Renal cortex interstitium (tissue), 11 donors: ENCODE results near the gene TMEM221. TPM values are rescaled to one million over a fixed set of nuclear protein-coding genes. Genes with fewer than 3 reads are reported as not detected.
"Not testable (repeated sequence)": the region's sequence is repeated elsewhere in the genome, so short reads cannot be mapped to it uniquely, and the experiment has no call there.

Source experiments
- DNase-seq, 11 donors: peaks; one replicate each; pipeline ENCODE4 v3.0.0-alpha.2; 2013; ENCODE audit warnings: low read depth in 9 of 11, low spot score in 4 of 11; ENCODE audit errors: extremely low read depth in 1 of 11
- polyA plus RNA-seq, 3 donors: library from polyadenylated mRNA; unstranded; fragments of 120-200 nt; gene quantifications; one replicate each; pipeline ENCODE4 v1.2.1, GENCODE V29; 2013; ENCODE audit not compliant: insufficient read length in 3 of 3

The TMEM221 gene
- polyA plus RNA-seq, 3 donors = 2.8 to 4.1 (median 3.3) TPM

GRCh38 chr19:17479325-17479791 lies 30.9 kb upstream of the TMEM221 start:
- no peak for DNase-seq

GRCh38 chr19:17475541-17476115 lies 27.2 kb upstream of the TMEM221 start:
- DNase-seq = peak in 1 of 11 donors; percentile 31

GRCh38 chr19:17475011-17475540 lies 26.6 kb upstream of the TMEM221 start:
- DNase-seq = not testable (repeated sequence)

GRCh38 chr19:17473041-17473440 lies 24.6 kb upstream of the TMEM221 start:
- no peak for DNase-seq

- no peak for DNase-seq
Observed at GRCh38 chr19:17471410-17472125, 23.1 kb upstream of the TMEM221 start.

GRCh38 chr19:17470068-17470841 lies 21.8 kb upstream of the TMEM221 start, which contains the start of gene SLC27A1:
SLC27A1 (plus strand) TSS chr19:17470524; CDS start chr19:17470541, 17 bp downstream.
- DNase-seq = peak; percentile 96 to 99 (median 98)

- peak in 9 of 11 donors; percentile 77 to 89 (median 83) for DNase-seq
Observed at GRCh38 chr19:17469481-17470067, 21.1 kb upstream of the TMEM221 start.

- no peak for DNase-seq
Observed at GRCh38 chr19:17469092-17469480, 20.6 kb upstream of the TMEM221 start.

- no peak for DNase-seq
Observed at GRCh38 chr19:17468302-17469091, 20.0 kb upstream of the TMEM221 start.

- no peak for DNase-seq
Observed at GRCh38 chr19:17467471-17468301, 19.2 kb upstream of the TMEM221 start.

- no peak for DNase-seq
Observed at GRCh38 chr19:17466487-17466850, 18.0 kb upstream of the TMEM221 start.

GRCh38 chr19:17460372-17461230 lies 12.1 kb upstream of the TMEM221 start, which contains the start of gene NXNL1:
NXNL1 (minus strand) TSS chr19:17460926; CDS start chr19:17460869, 57 bp downstream.
- DNase-seq = no peak

GRCh38 chr19:17458970-17459369 lies 10.5 kb upstream of the TMEM221 start:
- no peak for DNase-seq

GRCh38 chr19:17457616-17458015 lies 9.1 kb upstream of the TMEM221 start:
- DNase-seq = no peak

GRCh38 chr19:17456127-17456526 lies 7.7 kb upstream of the TMEM221 start:
- no peak for DNase-seq

GRCh38 chr19:17455308-17456123 lies 7.0 kb upstream of the TMEM221 start:
- no peak for DNase-seq
